GM19468 (cell line): ENCODE data around the gene HES5.

ENCODE experiments used
- ATAC-seq: cut with Tn5 transposase; IDR thresholded peaks from one replicate; pipeline ENCODE4 v1.9.1; 2021; ENCODE audit warnings: mild to moderate bottlenecking, moderate library complexity, moderate number of reproducible peaks; ENCODE audit not compliant: unreplicated experiment; ENCODE audit errors: extremely low read depth

The HES5 gene

DNA sequence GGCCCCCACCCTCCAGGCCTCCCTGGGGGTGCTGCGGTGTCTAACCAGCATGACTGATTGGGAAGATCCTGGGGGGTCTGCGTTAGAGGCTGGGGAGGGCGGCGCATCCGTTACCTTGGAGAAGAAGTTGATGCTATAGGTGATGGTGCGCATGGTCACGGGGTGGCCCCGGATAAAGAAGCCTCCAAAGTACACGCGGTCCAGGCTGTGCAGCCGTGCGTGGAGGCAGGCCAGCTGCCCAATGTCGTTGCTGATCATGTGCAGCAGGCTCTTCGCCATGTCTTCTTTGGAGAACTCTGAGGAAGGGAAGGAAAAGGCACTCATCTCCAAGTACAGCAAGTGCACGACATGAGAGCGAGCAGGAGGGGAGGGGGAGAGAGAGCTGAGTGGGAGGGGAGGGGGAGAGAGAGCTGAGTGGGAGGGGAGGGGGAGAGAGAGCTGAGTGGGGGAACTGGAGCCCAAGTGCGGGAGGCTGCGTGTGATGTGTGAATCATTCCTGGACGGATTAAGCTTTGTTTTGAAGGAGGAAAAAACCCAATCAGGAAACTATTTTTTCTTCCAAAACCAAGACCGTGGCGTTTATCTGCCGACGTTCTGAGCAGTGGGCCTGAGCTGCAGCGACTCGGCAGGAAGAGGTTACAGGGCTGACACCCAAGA, 10.9 kb downstream of the HES5 start:
- no peak for ATAC-seq

DNA sequence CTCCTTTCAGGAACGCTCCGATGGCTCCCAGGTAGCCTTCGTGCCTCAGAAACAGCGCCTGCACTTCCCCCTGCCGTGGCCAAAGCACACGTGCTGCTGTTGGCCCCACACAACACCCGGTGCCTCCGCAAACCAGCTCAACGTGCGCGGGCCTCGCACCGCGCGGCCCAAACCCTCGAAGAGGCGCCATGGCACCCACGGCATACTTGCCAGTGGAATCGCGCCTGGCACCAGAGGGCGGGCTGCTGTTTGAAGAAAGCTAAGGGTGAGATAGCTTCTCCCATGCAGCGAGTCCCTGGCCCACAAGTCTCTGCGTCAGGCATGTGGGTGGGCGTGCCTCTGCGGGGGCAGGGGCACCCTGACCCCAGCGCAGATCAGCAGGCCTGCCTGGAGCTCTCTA, 11.5 kb downstream of the HES5 start:
- ATAC-seq, result no peak

DNA sequence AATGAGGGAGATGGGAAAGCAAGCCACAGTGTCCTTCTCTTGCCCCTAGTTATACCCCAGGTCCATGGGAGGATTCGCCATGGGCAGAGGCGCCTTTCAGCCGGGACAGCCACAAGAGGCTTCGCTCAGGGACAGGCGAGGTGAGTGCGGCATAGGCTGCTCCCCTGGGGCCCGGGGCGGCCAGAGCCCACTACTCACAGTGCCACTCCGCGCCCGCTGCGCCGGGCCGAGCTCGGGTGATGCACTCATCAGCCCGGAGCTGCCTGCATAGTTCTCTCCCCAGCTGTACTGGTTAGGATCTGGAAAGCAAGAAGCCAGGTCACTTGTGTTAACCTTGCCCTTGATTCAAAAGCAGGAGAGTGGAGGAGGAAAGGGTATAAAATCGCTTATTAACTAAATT, 12.1 kb downstream of the HES5 start:
- ATAC-seq, result no peak

DNA sequence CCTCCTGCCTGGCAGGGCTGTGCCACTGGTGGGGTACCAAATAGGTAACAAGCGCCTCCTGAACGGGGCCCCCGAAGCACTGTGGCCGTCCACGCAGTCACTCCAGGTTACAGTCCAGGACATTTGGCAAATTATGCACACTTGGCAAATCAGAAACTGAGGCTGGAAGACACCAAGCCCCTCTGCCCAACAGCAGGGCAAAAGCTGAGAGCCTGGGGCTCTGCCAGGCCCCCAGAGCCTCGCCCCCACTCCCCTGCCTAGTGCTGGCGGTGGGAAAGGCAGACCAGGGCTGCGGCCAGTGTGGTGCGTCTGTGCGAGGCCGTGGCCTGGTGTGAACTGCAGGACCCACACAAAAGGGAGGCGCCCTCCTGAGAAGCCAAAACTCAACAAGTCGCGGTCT, 13.1 kb downstream of the HES5 start:
- ATAC-seq, result no peak

DNA sequence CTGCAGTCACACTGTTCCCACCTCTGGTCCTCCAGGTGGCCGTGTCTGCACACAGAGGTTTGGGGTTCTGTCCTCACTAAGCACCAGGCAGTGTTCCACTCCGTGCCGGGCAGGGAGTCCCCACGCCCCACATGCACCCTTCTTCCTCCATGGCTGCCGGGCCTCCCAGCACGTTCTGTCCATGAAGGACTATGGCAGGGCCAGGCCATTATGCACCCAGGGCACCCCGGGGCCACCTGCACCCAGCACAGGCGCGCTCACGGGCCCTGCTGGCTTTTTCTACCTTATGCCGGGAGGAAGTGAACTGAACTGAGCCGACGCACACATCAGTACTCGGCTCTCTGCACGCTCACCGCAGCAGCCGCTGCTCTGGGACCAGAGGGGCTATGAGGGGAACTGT, 13.9 kb downstream of the HES5 start:
- no peak for ATAC-seq

DNA sequence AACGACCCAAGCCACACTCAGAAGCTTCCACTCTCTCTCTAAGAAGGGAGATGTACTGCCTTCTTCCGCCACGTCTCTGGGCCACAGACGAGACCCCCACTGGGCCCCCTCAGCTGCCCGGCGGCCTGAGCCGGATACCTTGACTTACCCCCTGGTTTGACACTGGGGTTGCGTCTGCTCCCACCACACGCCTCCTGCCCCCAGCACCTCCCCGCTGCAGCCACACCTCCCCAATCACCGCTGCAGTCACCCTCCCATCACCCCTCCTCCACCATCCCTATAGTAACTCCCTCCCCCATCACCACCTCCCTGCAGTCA, 14.3 kb downstream of the HES5 start:
- ATAC-seq, result no peak

DNA sequence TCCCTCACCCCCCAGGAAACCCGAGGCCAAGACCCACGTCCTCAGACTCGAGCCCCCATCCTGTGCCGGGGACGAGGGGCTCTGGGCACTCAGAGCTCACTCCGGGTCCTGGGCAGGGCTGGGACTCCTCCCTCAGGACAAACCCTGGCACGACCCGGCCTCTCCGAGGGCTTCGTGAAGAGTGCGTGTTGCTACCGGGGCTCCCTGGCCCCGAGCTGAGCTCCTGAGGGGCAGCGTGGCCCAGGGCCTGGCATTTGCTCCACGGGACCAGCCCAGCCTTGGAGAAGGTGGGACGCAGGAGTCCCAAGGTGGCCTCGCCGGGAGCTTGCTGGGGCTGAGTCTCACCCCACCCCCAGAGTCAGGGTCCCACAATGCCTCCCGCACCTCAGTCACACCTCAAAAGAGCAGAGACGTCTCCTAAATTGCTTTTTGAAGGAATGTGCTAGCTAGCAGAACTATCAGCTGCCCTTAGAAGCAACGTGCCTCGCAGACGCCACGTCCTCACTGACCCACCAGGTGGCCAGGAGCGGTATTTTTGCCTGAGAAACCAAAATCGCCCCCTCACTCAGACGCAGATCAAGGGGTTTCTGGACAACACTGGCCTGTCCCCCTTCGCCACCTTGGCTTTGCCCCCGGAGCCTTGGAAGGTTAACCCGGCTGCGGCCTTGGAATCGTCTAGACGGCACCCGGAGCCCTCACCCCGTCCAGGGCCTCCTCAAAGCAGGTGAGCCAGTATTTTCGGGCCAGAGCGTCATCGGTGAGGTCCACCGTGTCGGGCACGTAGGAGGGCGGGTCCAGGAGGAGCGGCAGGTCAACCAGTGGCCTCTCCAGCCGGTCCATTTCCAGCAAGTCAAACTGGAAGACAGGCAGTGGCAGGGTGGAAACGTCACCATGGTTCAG, 14.9 kb downstream of the HES5 start:
- no peak for ATAC-seq

DNA sequence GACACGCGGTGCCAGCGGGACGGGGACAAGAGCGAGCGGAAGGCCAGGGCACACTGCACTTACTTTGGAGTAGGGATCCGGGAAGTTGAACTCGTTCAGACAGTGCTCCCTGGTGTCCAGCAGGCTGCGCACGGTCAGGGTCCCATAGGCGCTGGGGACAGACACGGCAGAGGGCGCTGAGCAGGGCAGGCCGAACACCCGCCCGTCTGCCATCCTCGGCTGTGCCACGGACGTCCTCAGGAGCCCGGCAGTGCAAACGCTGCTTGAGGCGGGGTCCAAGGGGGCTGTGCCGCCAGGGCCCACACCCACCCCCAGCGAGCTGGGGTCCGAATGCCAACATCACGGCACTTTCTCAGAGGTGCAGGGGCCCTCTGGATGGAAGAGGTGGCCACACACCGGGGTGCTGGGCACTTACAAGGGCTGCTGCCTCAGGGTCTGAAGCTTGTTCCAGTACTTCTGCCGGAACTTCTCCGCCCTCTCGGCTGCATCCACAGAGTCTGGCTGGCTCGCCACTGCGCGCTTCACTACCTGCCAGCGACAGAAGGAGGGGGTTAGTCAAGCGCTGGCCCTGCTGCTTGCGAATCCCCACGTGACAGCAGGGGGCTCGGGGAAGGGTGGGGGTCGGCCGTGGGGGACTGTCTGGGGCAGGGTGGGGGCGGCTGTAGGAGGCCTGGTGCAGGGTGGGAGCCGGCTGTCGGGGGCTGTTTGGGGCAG, 16.0 kb downstream of the HES5 start:
- ATAC-seq, result no peak

DNA sequence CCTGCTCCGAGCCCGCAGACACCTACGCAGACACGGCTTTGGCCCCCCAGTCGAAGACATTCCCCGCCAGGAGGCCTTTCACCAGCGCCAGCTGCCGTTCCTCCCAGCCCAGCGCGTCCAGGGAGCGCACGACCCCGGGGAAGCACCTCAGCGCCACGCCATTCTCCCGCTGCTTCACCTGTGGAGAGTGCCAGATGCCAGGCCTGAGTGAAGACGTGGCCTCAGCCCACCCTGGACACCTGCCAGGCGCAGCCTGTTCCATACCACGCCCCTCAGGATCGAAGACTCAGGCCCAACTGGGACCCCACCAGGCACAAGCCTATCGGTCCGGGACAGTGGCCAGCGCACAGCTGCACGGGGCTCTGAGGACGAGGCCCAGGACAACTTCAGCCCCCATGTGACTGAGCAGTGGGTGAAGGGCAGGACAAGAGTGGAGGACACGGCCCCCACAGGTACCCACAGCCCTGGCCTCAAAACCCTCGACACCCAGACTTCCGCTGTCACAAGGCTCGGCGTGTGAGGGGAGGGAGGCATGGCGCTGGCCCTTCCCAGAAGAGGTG, 17.1 kb downstream of the HES5 start:
- no peak for ATAC-seq

DNA sequence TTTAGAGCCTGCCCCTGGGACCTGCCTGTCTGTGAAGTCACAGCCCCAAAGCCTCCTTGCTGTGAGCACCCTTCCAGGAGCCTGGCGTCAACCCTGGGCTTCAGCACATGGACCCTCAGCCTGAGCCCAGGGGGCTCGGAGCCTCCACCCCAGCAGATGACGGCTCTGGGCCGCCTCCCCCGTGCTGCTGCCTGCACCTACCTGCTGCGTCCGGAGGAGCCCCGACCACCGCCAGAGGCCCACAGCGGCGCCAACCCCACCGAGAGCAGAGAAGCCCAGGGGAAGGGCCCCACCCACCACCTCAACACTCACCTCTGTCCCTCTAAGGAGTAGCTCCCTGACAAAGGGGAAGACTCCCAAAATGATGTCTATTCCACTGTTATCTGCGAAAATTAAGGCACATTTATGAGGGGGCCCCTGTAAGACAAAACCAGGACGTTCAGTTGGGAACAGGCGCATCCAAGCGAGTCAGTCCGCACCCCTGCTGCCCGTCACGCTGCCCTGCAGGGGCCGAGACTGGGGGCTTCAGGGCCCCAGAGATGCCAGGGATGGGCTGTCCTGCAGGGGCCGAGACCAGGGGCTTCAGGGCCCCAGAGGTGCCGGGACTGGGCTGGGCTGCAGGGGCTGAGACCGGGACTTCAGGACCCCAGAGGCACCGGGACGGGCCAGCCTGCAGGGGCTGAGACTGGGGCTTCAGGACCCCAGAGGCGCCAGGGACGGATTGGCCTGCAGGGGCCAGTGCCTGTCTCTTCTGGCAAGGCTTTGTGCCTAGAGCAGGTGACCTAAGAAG, 19.5 kb downstream of the HES5 start:
- ATAC-seq, result no peak

DNA sequence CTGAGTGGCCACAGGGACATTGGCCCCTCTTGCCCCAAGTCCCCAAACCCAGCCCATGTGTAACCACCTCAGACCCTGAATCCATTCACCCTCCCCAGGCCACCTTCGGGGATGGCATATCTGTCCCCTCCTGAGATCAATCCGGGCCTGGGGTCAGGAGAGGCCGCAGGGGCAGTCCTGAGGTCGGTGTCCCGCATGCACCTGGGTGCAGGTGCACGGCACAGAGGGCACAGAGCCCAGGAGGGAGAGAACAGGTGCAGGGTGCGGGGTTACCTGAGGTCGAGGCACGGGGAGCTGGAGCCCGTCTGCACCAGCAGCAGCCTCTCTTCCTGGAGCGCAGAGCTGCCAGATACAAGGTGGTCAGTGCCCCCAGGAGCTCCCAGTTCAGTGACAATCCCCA, 20.5 kb downstream of the HES5 start:
- ATAC-seq, result no peak

DNA sequence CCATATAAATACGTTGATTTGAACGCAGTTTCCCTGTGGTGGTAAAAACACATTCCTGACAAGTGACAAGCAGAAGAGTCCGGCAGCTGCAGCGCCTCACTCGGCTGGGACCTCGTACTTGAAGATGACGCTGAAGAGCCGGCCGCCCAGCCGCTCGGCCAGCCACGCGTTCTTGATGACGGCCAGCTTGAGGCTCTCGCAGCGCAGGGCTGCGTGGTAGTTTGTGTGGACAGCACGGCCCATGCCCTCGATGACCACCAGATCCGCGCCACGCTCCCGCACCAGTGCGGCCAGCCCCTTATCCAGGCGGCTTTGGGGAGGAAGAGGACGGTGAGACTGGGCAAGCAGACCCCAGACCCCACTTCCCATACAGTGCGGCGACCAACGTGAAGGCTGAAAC, 21.3 kb downstream of the HES5 start:
- no peak for ATAC-seq

DNA sequence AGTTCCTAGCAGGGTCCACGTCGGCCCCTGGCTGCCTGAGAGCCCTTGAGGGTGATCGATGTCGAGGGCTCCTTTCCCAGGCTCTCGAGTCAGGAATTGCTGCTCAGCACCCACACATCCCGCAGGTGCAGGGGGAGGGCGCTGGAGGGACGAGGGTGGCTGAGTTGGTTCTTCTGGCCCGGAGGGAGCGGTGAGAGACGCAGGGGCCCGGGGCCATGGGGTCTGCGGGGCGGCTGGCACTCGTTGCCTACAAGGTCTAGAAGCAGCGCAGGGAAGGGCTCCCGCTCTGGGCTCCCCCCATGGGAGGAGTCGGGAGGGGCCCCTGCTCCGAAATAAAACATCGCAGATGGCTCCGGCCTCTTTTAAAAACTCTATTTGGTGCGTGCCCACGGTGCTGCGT, 21.9 kb downstream of the HES5 start:
- ATAC-seq, result no peak

DNA sequence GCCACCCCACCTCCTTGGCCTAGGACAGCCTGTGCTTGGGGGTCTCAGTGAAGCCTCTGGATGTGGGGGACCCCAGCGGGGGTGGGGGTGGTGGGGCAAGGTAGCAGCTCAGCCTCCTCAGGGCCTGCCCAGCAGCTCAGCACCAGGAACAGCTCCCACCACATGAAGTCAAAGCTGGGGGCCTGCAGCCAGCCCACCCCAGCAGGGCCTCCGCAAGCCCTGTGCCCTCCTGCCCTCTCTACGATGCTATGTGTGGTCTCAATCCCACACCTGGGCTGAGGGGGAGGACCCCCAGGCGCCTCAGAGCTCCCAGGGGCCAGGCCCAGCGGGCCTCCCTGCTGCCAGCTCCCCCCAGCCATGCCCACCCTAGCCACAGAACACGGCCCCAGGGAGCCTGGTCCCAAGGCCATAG, 22.3 kb downstream of the HES5 start:
- no peak for ATAC-seq

DNA sequence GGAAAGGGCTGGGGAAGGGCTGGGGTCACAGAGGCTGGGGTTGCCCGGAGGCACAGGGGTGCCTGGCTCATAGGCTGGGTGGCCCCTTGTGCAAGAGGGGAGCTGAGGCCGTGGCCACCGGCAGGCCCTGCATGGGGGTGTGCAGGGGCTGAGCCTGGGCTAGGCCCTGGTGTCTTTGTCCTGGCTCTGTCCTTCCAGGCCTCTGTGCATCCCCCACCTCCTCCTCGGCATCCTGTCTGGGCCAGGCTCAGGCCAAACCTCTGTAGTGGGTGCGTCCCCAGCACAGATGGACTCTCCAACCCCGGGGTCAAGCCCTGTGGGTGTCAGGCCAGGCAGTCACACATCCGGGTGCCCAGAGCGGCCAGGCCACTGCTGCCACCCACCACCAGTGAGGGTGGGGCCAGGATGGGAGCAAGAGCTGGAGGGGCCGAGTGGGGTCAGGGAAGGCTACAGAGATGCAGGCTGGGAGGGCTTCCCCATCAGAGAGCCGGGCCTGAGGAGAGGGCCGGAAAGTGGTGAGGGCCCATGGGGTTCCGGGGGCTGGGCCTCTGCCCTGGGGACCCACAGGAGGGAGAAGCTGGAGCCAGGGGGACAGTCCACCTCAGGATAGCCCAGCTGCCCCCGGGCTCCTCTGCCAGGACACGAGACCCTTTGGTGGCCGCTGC, 23.0 kb downstream of the HES5 start:
- no peak for ATAC-seq

DNA sequence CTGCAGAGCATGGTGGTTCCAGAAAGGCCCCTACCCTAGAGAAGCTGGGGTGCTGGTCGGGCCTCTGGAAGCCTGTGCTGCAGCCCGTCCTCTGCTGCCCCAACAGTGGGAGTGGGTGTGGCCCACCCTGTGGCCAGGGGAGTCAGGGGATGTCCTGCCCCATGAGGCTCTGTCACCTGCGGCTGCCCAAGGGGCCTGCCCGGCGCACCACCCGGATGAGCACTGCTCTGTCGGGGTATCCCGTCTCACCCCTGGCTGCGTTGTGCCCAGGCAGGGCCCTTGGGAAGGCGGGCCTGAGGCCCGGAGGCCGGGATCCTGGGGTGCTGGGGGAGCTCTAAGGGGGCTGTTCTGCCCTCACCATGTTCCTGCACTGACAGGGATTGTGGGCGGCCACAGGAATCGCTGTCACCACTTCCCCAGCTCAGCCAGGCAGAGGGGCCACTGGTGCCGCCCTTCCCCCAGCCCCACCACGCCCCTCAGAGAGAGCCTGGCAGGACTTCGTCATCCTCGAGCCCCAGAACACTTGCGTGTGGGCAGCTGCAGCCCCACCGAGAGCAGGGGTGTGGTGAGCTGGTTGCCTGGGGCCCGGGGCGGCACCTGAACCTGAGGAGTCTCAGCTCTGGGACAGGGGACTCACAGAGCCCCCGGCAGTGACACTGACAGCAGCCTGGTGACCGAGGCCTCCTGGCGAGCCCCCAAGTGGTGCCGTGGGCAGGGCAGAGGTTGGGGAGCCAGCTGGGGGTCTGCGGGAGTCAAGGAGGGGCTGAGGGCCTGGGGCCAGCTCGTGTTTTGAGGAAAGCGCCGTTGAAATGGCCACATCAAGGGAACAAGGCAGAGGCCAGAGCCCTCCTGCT, 23.8 kb downstream of the HES5 start:
- ATAC-seq, result no peak

DNA sequence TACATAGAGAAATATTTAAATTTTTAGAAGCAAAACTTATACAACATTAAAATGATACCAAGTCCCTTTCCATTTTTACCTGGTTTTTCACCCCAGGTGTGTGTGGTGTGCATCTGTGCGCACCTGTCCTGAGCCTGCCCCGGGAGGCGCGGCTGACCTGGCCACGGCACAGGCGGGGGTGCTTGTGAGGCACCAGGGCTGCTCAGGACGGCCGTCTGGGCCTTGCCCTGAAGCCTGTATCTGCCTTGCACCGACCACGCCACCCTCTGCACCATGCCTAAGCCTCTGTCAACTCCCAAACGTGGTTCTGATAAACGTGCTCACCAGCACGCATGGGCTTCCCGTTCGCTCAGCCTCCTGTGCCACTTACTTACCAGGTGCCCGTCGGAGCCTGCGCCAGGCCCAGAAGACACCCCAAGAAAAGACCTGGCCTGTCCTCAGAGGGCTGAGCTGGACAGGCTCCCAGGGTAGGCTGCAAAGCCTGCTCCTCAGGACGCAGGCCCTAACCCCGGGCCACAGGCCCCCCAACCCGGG, 24.5 kb downstream of the HES5 start:
- ATAC-seq, result no peak

DNA sequence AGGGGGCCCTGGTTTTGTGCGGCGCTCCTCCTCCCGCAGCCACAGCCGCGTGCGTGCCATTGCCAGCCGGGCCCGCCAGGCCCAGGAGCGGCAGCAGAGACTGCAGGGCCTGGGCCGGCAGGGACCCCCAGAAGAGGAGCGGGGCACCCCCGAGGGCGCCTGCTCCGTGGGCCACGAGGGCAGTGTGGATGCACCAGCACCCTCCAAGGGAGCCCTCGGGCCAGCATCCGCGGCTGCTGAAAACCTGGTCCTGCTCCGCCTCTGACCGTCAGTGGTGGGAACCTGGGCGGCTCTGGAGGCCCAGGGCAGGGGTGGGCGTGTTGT, 25.2 kb downstream of the HES5 start:
- no peak for ATAC-seq
